Esophagus (tissue), 2 donors: Measurements from ENCODE around the gene LDAF1. TPM values are rescaled to one million over a fixed set of nuclear protein-coding genes. Genes with fewer than 3 reads are reported as not detected.
"Not testable (repeated sequence)": the region's sequence is repeated elsewhere in the genome, so short reads cannot be mapped to it uniquely, and the experiment has no call there.

Experiments used
- H3K27ac ChIP-seq, 2 donors: one replicate each; pipeline ENCODE4 v1.5.1; 2013; ENCODE audit warnings: low read depth in 2 of 2, mild to moderate bottlenecking in 2 of 2, inconsistent platforms in 1 of 2, low read length in 1 of 2, moderate library complexity in 1 of 2
- H3K27me3 ChIP-seq, 2 donors: one replicate each; pipeline ENCODE4 v1.6.1; 2013; ENCODE audit warnings: low read length in 2 of 2, control low read depth in 1 of 2, mild to moderate bottlenecking in 1 of 2; ENCODE audit not compliant: insufficient read depth in 2 of 2, control insufficient read depth in 1 of 2
- H3K36me3 ChIP-seq, 2 donors: one replicate each; pipeline ENCODE4 v1.6.1; 2013; ENCODE audit warnings: low read length in 1 of 2; ENCODE audit not compliant: control insufficient read depth in 2 of 2, insufficient read depth in 2 of 2
- H3K4me1 ChIP-seq, 2 donors: one replicate each; pipeline ENCODE4 v1.6.1; 2013; ENCODE audit warnings: low read length in 1 of 2; ENCODE audit not compliant: control insufficient read depth in 2 of 2, insufficient read depth in 2 of 2
- H3K4me3 ChIP-seq, 2 donors: one replicate each; pipeline ENCODE4 v1.5.1; 2013; ENCODE audit warnings: low read length in 2 of 2, mild to moderate bottlenecking in 2 of 2, low read depth in 1 of 2, moderate library complexity in 1 of 2
- H3K9me3 ChIP-seq, 2 donors: one replicate each; pipeline ENCODE4 v1.6.1; 2013; ENCODE audit warnings: mild to moderate bottlenecking in 2 of 2, low read depth in 1 of 2, low read length in 1 of 2, moderate library complexity in 1 of 2; ENCODE audit not compliant: control insufficient read depth in 2 of 2, insufficient read depth in 1 of 2
- WGBS, 2 donors: extraction: QIAGEN DNeasy Blood & Tissue Kit; methylation state at CpG; one replicate each; pipeline ENCODE4 v1.1.7; 2013; 5-methylcytosine and 5-hydroxymethylcytosine counted together
- polyA plus RNA-seq, 2 donors: library from polyadenylated mRNA; stranded (reverse); fragments of 200-250 nt; gene quantifications; one replicate each; pipeline ENCODE4 v1.2.3, GENCODE V29; 2013
- donor health status: healthy with polysubstance abuse.
- donor health status: Bipolar disorder and iron deficiency.

LDAF1 gene
- polyA plus RNA-seq, 2 donors: 24.6 to 36.4 TPM

DNA sequence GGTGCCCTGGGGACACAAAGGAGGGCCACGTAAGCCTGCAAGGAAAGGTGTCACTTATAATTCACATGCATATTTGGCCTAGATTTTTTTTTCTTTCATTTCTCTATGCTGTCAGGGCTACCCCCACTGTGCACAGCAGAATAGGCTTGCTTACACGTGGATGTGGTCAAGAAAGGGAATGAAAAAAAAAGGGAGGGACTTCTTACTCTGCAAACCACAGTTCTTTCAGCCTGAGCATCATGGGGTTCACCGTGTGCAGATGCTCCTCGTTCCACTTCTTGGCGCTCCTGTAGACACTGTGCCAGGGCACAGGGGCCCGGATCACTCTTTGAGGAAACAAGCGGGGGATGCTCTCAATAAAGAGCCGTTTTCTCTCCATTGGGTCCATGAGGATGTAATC is 24.4 kb upstream of the LDAF1 start:
- Histone ChIP-seq H3K4me3 (no peak overlapping the region), H3K27ac (no peak overlapping the region), H3K36me3 (no peaks in the 10 kb centered on the region), H3K27me3 (no peaks in the 10 kb centered on the region), H3K9me3 (no peaks in the 10 kb centered on the region), H3K4me1 (no peaks in the 10 kb centered on the region)
- WGBS, 2 donors: 82 to 84% methylated on average over 8 of the region's 8 CpGs

DNA sequence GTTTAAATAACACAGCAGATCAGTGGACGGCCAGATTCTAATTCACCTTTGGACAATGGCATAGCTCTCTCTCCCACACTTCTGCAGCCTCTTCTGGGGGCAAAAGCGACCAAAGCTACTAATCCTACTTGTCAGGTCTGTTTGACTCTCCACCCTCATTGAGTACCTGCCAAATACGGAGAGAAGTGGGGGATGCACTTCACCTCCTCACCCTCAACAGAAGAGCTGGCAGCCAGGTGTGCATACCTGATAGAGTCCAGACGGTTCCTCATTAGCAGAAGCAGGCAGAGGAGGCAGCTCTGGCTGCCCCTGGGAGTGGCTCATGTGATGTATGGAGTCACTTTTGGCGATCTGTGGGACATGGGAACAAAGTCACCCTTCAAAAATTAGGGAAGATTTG is 12.7 kb upstream of the LDAF1 start:
- WGBS, 2 donors: 54% methylated on average over 5 of the region's 5 CpGs

DNA sequence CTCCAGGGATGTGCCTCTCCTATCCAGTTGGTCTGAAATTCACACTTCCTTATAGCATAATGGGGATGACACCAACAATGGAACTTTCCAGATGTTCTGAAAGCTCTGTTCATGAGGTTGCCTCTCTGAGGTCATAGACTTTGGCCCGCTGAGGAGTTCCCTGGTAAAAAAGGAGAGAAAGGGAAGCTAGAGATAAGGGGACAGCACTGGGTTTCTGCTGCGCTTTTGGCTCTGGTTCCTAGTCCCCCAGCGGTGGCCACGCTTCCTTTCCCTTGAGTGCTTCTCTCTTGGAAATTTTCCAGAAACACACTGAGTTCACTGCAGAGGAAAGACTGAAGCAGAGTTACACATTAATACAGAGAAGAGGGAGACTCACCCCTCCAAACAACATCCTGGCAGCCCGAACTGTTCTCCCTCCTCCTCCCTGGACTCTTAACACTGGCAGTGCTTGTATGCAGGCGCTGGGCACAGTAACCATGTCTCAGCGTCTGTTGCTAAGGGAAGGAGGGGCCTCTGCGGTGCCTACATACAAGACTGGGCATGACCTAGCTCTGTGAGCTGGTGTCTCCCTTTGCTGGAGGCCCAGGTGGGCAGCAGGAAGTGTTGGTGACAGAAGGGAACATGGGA is 8.0 kb upstream of the LDAF1 start, which contains the start of gene DNAH3:
Gene DNAH3, minus strand, starts transcription at position 472 of the 627 bp plus-strand sequence. CDS start 527 bp downstream, outside the sequence.
- Histone ChIP-seq H3K36me3 (no peaks in the 10 kb centered on the region), H3K4me3 (no peak within 1 kb of the TSS), H3K4me1 (peaks cover 0 to 3% of the 10 kb centered on the region in 2 donors), H3K9me3 (no peaks in the 10 kb centered on the region), H3K27ac (no peak within 1 kb of the TSS), H3K27me3 (no peaks in the 10 kb centered on the region)
- WGBS, 2 donors: 10 to 17% methylated on average over 8 of the region's 8 CpGs

More for the DNA sequence above, 12.7 kb upstream of the LDAF1 start:
- no peak overlapping the region for H3K4me3 ChIP-seq
- no peak overlapping the region for H3K27ac ChIP-seq
- no peaks in the 10 kb centered on the region for H3K36me3 ChIP-seq
- no peaks in the 10 kb centered on the region for H3K27me3 ChIP-seq
- H3K4me1 ChIP-seq: peaks cover 0 to 2% of the 10 kb centered on the region in 2 donors
- H3K9me3 ChIP-seq: no peaks in the 10 kb centered on the region

DNA sequence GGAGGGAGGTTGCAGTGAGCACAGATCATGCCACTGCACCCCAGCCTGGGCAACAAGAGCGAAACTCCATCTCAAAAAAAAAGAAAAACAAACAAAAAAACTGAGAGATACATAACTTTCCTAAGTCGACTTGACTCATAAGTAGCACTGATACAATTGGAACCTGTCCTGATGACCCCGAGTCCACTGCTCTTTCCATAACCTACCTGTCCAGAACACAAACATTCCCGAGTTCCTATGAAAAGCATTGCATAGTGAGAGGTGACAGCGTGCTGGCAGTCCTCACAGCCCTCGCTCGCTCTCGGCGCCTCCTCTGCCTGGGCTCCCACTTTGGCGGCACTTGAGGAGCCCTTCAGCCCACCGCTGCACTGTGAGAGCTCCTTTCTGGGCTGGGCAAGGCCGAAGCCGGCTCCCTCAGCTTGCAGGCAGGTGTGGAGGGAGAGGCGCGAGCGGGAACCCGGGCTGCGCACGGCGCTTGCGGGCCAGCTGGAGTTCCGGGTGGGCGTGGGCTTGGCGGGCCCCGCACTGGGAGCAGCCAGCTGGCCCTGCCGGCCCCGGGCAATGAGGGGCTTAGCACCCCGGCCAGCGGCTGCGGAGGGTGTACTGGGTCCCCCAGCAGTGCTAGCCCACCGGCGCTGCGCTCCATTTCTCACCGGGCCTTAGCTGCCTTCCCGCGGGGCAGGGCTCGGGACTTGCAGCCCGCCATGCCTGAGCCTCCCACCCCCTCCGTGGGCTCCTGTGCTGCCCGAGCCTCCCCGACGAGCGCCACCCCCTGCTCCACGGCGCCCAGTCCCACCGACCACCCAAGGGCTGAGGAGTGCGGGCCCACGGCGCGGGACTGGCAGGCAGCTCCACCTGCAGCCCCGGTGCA is 6.1 kb upstream of the LDAF1 start:
- not testable (repeated sequence) for H3K9me3 ChIP-seq, H3K4me1 ChIP-seq, H3K4me3 ChIP-seq, H3K27ac ChIP-seq, H3K27me3 ChIP-seq, H3K36me3 ChIP-seq
- WGBS, 2 donors: 81 to 89% methylated on average over 44 to 51 of the region's 51 CpGs

DNA sequence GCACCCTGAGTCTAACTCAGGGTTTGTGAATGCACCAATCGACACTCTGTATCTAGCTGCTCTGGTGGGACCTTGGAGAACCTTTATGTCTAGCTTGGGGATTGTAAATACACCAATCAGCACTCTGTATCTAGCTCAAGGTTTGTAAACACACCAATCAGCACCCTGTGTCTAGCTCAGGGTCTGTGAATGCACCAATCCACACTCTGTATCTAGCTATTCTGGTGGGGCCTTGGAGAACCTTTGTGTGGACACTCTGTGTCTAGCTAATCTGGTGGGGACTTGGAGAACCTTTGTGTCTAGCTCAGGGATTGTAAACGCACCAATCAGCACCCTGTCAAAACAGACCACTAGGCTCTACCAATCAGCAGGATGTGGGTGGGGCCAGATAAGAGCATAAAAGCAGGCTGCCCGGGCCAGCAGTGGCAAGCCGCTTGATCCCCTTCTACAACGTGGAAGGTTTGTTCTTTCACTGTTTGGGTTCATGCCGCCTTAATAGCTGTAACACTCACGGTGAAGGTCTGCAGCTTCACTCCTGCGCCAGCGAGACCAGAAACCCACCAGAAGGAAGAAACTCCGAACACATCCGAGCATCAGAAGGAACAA is 5.2 kb upstream of the LDAF1 start:
- 90 to 91% methylated on average over 11 of the region's 11 CpGs for WGBS, 2 donors
- not testable (repeated sequence) for H3K36me3 ChIP-seq, H3K9me3 ChIP-seq, H3K27ac ChIP-seq, H3K4me3 ChIP-seq, H3K4me1 ChIP-seq, H3K27me3 ChIP-seq

DNA sequence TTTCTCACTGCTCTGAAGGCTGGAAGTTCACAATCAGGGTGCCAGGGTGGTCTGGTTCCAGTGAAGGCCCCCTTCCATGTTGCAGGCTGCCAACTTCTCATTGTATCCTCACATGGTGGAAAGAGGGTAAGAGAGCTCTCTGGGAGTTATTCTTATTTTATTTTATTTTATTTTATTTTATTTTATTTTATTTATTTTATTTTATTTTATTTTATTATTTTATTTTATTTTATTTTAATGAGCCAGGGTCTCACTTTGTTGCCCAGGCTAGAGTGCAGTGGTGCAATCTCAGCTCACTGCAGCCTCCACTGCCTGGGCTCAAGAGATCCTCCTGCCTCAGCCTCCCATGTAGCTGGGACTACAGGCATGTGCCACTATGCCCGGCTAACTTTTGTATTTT is 2.5 kb upstream of the LDAF1 start:
- WGBS, 2 donors: 58 to 67% methylated on average over 1 of the region's 1 CpG
- not testable (repeated sequence) for H3K4me3 ChIP-seq, H3K27me3 ChIP-seq, H3K4me1 ChIP-seq, H3K27ac ChIP-seq, H3K36me3 ChIP-seq, H3K9me3 ChIP-seq

DNA sequence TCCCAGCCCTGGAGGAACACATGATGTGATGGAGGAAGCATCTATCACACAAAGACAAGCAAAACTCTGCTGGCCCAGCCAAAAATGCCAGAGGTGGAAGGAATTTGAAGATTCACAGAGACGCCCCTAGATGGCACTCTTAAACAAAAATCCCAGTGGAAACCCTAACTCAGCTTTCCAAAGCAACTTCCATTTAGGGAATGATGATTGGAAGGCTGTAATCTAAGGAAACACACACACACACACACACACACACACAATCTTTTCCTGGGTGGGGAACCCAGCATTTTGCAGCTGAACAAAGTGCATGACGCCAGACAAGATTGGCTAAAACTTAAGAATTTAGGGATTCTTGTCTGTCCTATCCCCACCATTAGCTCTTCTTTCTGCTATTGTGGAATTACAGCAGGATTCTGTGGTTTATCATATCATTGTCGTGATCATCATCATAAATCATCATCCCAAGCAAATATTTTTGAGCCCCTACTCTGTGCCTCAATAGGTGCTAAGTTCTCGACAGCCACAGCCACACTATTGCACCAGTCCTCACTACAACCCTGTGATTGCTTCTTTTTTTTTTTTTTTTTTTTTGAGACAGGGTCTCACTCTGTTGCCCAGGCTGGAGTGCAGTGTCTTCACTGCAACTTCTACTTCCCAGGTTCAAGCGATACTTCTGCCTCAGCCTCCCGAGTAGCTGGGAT is 1.6 kb upstream of the LDAF1 start:
- peaks cover 0 to 4% of the 10 kb centered on the region in 2 donors for H3K4me1 ChIP-seq

DNA sequence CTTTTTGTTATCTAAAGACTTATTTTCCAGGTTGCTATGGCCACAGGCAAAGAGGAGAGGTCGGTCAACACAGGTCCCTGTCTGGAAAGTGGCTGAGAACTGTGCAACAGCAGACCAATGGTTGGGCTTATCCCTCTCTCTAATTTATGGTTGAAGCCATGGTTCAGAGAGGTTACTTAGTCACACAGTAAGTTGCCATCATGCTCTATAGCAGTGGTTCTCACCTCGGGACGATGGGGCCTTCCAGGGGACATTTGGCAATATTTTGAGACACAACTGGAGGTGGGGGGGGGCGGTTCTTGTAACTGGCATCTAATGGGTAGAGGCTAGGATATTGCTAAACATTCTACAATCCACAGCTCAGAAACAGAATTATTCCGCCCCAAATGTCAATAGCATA is 842 bp upstream of the LDAF1 start:
- H3K9me3 ChIP-seq: no peaks in the 10 kb centered on the region
- H3K36me3 ChIP-seq: no peaks in the 10 kb centered on the region
- H3K4me3 ChIP-seq: peak overlapping the region in 1 of 2 donors; percentile 80
- 62 to 70% methylated on average over 5 of the region's 5 CpGs for WGBS, 2 donors
- H3K4me1 ChIP-seq: peaks cover 0 to 4% of the 10 kb centered on the region in 2 donors
- H3K27ac ChIP-seq: peak overlapping the region; percentile 93
- no peaks in the 10 kb centered on the region for H3K27me3 ChIP-seq

More for the DNA sequence above, 1.6 kb upstream of the LDAF1 start:
- no peaks in the 10 kb centered on the region for H3K27me3 ChIP-seq
- H3K27ac ChIP-seq: no peak overlapping the region
- H3K4me3 ChIP-seq: no peak overlapping the region
- no peaks in the 10 kb centered on the region for H3K36me3 ChIP-seq
- H3K9me3 ChIP-seq: no peaks in the 10 kb centered on the region
- 50 to 51% methylated on average over 6 of the region's 6 CpGs for WGBS, 2 donors

DNA sequence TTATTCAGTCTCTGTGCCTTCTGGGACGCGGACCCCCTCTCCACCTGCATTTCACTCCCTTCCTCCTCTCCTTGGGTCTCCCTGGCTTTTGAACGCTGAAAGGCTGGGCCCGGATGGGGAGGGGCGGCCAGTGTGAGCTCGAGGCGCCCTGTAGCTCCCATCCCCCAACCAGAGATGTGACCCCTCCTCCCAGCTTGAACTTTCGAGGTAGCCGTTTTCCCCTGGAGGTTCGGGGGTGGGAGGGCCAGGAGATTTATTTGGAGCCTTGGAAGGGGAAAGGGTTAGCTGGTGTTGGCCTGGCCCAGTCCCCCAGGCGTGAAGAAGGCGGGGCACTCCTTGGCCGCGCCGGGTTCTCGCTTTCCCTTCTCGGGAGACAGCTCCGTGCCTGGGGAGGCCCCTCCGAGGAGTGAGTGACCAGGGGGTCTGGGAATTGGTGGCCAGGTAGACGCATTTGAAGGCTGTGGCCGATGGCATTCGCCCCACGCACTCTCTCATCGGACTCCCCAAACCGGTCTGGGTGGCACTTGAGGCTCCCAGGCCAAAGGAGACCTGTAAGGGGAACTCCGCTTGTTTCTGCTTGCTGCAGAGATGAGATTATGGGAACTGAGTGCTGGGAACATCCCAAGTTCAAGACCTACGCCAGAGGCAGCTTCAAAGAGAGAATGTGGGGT is 942 bp downstream of the LDAF1 start:
- Histone ChIP-seq H3K9me3 (no peaks in the 10 kb centered on the region), H3K4me1 (peaks cover 0 to 7% of the 10 kb centered on the region in 2 donors), H3K36me3 (peaks cover 0 to 2% of the 10 kb centered on the region in 2 donors), H3K27ac (peak overlapping the region; percentile 93), H3K27me3 (no peaks in the 10 kb centered on the region), H3K4me3 (peak overlapping the region; percentile 80 to 83)
- WGBS, 2 donors: 4 to 7% methylated on average over 24 to 27 of the region's 27 CpGs
